Measurements from ENCODE around the gene UBL7.

UBL7 gene

DNA sequence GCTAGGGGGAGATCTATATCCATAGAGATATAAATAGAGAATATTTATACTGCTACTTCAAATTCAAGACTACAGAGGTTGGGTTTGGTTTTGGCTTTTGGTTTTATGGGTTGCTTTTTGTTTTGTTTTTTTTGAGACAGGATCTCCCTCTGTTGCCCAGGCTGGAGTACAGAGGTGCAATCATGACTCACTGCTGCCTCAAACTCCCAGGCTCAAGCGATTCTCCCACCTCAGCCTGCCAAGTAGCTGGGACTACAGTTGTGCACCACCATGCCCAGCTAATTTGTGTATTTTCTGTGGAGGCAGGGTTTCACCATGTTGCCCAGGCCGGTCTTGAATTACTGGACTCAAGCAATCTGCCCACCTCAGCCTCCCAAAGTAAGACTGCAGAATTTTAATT, 3.9 kb upstream of the UBL7 start:
- Histone ChIP-seq H3K27ac (ENCODE audit: low read depth, low read length) (no peak overlapping the region), H4K20me1 (ENCODE audit: low read depth, low read length) (no peaks in the 10 kb centered on the region), H3K9ac (ENCODE audit: low read length) (no peak overlapping the region), H3K4me3 (ENCODE audit: insufficient read depth, low read length, poor library complexity, severe bottlenecking) (no peak overlapping the region), H3K9me3 (ENCODE audit: insufficient read depth, low read length) (no peaks in the 10 kb centered on the region), H3F3A (ENCODE audit: insufficient read depth) (no peaks in the 10 kb centered on the region), H3K27me3 (ENCODE audit: low read length) (no peaks in the 10 kb centered on the region), H3K36me3 (ENCODE audit: low read length) (peaks cover 12% of the 10 kb centered on the region), H3K9me2 (replicated peaks; ENCODE audit: insufficient read depth, low read length) (no peaks in the 10 kb centered on the region), H3K4me2 (ENCODE audit: low read depth, low read length, poor library complexity, severe bottlenecking) (peak overlapping the region; percentile 100), H2AFZ (ENCODE audit: low read depth, low read length, severe bottlenecking) (no peak overlapping the region), H3K79me2 (ENCODE audit: insufficient read depth, low read length) (peaks cover 6% of the 10 kb centered on the region; the same call in 1 of the 2 replicates)
- TF ChIP-seq CTCF (IDR thresholded peaks at IDR 0.05; ENCODE audit: insufficient read depth, low read length, poor library complexity, severe bottlenecking): no peak
- no peak for TF ChIP-seq EZH2phosphoT487 (conservative IDR thresholded peaks at IDR 0.05; ENCODE audit: low read length)

DNA sequence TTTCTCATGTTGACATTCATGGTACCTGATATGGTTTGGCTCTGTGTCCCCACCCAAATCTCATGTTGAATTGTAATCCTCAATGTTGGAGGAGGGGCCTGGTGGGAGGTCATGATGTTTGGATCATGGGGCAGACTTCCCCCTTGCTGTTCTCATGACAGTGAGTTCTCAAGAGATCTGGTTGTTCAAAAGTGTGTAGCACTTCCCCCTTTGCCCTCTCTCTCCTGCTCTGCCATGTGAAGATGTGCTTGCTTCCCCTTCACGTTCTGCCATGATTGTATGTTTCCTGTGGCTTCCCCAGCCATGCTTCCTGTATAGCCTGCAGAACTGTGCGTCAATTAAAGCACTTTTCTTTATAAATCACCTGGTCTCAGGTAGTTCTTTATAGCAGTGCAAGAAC, 3.3 kb upstream of the UBL7 start:
- H3K9me2 ChIP-seq (replicated peaks; ENCODE audit: insufficient read depth, low read length): no peaks in the 10 kb centered on the region
- TF ChIP-seq EZH2phosphoT487 (conservative IDR thresholded peaks at IDR 0.05; ENCODE audit: low read length): no peak
- no peak for TF ChIP-seq CTCF (IDR thresholded peaks at IDR 0.05; ENCODE audit: insufficient read depth, low read length, poor library complexity, severe bottlenecking)
- no peak overlapping the region for H3K9ac ChIP-seq (ENCODE audit: low read length)
- no peak overlapping the region for H3K27ac ChIP-seq (ENCODE audit: low read depth, low read length)
- no peaks in the 10 kb centered on the region for H3K9me3 ChIP-seq (ENCODE audit: insufficient read depth, low read length)
- H3K79me2 ChIP-seq (ENCODE audit: insufficient read depth, low read length): peaks cover 6% of the 10 kb centered on the region; the same call in 1 of the 2 replicates
- H3K4me3 ChIP-seq (ENCODE audit: insufficient read depth, low read length, poor library complexity, severe bottlenecking): no peak overlapping the region
- H3K27me3 ChIP-seq (ENCODE audit: low read length): no peaks in the 10 kb centered on the region
- H2AFZ ChIP-seq (ENCODE audit: low read depth, low read length, severe bottlenecking): no peak overlapping the region
- H3K36me3 ChIP-seq (ENCODE audit: low read length): peaks cover 12% of the 10 kb centered on the region
- H3K4me2 ChIP-seq (ENCODE audit: low read depth, low read length, poor library complexity, severe bottlenecking): peak overlapping the region; percentile 100
- H4K20me1 ChIP-seq (ENCODE audit: low read depth, low read length): no peaks in the 10 kb centered on the region
- no peaks in the 10 kb centered on the region for H3F3A ChIP-seq (ENCODE audit: insufficient read depth)

GRCh38 chr15:74463634-74464033, 2.7 kb upstream of the UBL7 start:
- peak overlapping the region; percentile 97 for H3K4me3 ChIP-seq (ENCODE audit: insufficient read depth, low read length, poor library complexity, severe bottlenecking)
- H3K9me2 ChIP-seq (replicated peaks; ENCODE audit: insufficient read depth, low read length): no peaks in the 10 kb centered on the region
- H3F3A ChIP-seq (ENCODE audit: insufficient read depth): no peaks in the 10 kb centered on the region
- H3K27ac ChIP-seq (ENCODE audit: low read depth, low read length): no peak overlapping the region
- H3K9me3 ChIP-seq (ENCODE audit: insufficient read depth, low read length): no peaks in the 10 kb centered on the region
- H3K36me3 ChIP-seq (ENCODE audit: low read length): peaks cover 12% of the 10 kb centered on the region
- no peaks in the 10 kb centered on the region for H3K27me3 ChIP-seq (ENCODE audit: low read length)
- H2AFZ ChIP-seq (ENCODE audit: low read depth, low read length, severe bottlenecking): no peak overlapping the region
- H3K9ac ChIP-seq (ENCODE audit: low read length): no peak overlapping the region
- H3K79me2 ChIP-seq (ENCODE audit: insufficient read depth, low read length): peaks cover 6% of the 10 kb centered on the region; the same call in 1 of the 2 replicates
- H4K20me1 ChIP-seq (ENCODE audit: low read depth, low read length): no peaks in the 10 kb centered on the region
- H3K4me2 ChIP-seq (ENCODE audit: low read depth, low read length, poor library complexity, severe bottlenecking): peak overlapping the region; percentile 100
- TF ChIP-seq EZH2phosphoT487 (conservative IDR thresholded peaks at IDR 0.05; ENCODE audit: low read length): no peak
- no peak for TF ChIP-seq CTCF (IDR thresholded peaks at IDR 0.05; ENCODE audit: insufficient read depth, low read length, poor library complexity, severe bottlenecking)
